ENCODE results near the gene ABCC1. TPM values are rescaled to one million over a fixed set of nuclear protein-coding genes. Genes with fewer than 3 reads are reported as not detected.

Gene ABCC1
- polyA plus RNA-seq, 1 donor from 2014 or later, result 3.0 TPM

DNA sequence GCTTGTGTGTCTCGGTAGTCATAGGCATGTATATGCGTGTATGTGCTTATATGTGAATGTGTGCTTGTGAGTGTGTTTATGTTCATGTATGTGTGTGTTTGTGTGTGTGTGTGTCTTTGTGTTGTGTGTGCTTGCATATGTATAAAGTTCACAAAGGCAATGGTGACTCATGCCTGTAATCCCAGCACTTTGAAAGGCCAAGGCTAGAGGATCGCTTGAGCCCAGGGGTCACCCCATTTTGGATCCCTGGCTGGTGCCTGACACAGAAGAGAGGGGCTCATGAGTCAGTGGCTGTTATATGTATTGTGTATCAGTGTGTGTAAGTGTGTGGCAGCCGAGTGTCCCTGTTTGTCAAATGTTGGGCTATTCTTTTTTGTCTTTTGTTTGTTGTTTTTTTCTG lies 69.3 kb downstream of the ABCC1 start:
- no peaks in the 10 kb centered on the region for H3K9me2 ChIP-seq (ENCODE audit: insufficient read depth, low read length)
- no peaks in the 10 kb centered on the region for H4K20me1 ChIP-seq (ENCODE audit: insufficient read depth)
- H3K9ac ChIP-seq (ENCODE audit: low read length), result no peak overlapping the region
- no peaks in the 10 kb centered on the region for H3F3A ChIP-seq (ENCODE audit: insufficient read depth, low read length, poor library complexity, severe bottlenecking)
- no peaks in the 10 kb centered on the region for H3K36me3 ChIP-seq (ENCODE audit: insufficient read depth, low read length)
- no peak overlapping the region for H3K4me2 ChIP-seq (ENCODE audit: low read length)
- TF ChIP-seq RAD21 (conservative IDR thresholded peaks at IDR 0.05) (no peak), EP300 (conservative IDR thresholded peaks at IDR 0.05; ENCODE audit: poor library complexity, severe bottlenecking) (no peak), TAF1 (IDR thresholded peaks at IDR 0.05; ENCODE audit: low read depth) (no peak), SMC3 (conservative IDR thresholded peaks at IDR 0.05; ENCODE audit: poor library complexity) (no peak), EZH2 (IDR thresholded peaks at IDR 0.05; ENCODE audit: borderline replicate concordance, insufficient read depth, low read length, poor library complexity, severe bottlenecking) (no peak), MXI1 (conservative IDR thresholded peaks at IDR 0.05; ENCODE audit: poor library complexity, severe bottlenecking) (no peak), POLR2AphosphoS5 (IDR thresholded peaks at IDR 0.05) (no peak)
- TF ChIP-seq, protein P1, sequence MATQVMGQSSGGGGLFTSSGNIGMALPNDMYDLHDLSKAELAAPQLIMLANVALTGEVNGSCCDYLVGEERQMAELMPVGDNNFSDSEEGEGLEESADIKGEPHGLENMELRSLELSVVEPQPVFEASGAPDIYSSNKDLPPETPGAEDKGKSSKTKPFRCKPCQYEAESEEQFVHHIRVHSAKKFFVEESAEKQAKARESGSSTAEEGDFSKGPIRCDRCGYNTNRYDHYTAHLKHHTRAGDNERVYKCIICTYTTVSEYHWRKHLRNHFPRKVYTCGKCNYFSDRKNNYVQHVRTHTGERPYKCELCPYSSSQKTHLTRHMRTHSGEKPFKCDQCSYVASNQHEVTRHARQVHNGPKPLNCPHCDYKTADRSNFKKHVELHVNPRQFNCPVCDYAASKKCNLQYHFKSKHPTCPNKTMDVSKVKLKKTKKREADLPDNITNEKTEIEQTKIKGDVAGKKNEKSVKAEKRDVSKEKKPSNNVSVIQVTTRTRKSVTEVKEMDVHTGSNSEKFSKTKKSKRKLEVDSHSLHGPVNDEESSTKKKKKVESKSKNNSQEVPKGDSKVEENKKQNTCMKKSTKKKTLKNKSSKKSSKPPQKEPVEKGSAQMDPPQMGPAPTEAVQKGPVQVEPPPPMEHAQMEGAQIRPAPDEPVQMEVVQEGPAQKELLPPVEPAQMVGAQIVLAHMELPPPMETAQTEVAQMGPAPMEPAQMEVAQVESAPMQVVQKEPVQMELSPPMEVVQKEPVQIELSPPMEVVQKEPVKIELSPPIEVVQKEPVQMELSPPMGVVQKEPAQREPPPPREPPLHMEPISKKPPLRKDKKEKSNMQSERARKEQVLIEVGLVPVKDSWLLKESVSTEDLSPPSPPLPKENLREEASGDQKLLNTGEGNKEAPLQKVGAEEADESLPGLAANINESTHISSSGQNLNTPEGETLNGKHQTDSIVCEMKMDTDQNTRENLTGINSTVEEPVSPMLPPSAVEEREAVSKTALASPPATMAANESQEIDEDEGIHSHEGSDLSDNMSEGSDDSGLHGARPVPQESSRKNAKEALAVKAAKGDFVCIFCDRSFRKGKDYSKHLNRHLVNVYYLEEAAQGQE (IDR thresholded peaks at IDR 0.05; ENCODE audit: borderline replicate concordance), result no peak
- TF ChIP-seq, protein P2, sequence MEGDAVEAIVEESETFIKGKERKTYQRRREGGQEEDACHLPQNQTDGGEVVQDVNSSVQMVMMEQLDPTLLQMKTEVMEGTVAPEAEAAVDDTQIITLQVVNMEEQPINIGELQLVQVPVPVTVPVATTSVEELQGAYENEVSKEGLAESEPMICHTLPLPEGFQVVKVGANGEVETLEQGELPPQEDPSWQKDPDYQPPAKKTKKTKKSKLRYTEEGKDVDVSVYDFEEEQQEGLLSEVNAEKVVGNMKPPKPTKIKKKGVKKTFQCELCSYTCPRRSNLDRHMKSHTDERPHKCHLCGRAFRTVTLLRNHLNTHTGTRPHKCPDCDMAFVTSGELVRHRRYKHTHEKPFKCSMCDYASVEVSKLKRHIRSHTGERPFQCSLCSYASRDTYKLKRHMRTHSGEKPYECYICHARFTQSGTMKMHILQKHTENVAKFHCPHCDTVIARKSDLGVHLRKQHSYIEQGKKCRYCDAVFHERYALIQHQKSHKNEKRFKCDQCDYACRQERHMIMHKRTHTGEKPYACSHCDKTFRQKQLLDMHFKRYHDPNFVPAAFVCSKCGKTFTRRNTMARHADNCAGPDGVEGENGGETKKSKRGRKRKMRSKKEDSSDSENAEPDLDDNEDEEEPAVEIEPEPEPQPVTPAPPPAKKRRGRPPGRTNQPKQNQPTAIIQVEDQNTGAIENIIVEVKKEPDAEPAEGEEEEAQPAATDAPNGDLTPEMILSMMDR (IDR thresholded peaks at IDR 0.05; ENCODE audit: poor library complexity, severe bottlenecking), result no peak
- no peaks in the 10 kb centered on the region for H3K79me2 ChIP-seq (replicated peaks; ENCODE audit: insufficient read depth, low read length)
- H3K27me3 ChIP-seq (ENCODE audit: insufficient read depth, low read depth, low read length), result no peaks in the 10 kb centered on the region
- H3K27ac ChIP-seq (ENCODE audit: low read length), result no peak overlapping the region
- no peak overlapping the region for H3K4me3 ChIP-seq (ENCODE audit: low read length)
- no peaks in the 10 kb centered on the region for H3K9me3 ChIP-seq (ENCODE audit: low read length)
- H2AFZ ChIP-seq (ENCODE audit: low read depth, low read length), result no peak overlapping the region

DNA sequence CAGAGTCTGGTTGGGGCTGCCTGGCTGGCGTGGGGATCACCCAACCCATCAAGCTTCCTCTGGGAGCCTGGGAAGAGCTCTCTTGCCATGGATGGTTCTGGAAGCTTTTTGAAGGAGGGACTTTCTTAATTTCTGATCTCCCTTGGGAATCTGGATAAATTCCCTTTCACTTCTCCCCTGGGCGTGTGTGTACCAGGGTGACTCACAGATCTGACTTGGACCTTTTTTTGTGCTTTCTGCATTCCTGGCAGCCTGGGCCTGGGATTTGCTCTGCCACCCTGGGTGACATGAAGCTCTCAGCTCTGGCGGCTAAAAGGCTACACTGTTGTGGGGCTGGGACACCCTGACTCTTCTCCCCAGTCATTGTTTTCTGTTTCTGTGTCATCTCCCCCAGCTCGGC lies 70.1 kb downstream of the ABCC1 start:
- H4K20me1 ChIP-seq (ENCODE audit: insufficient read depth), result no peaks in the 10 kb centered on the region
- TF ChIP-seq EZH2 (IDR thresholded peaks at IDR 0.05; ENCODE audit: borderline replicate concordance, insufficient read depth, low read length, poor library complexity, severe bottlenecking), result no peak
- TF ChIP-seq, protein P1 (IDR thresholded peaks at IDR 0.05; ENCODE audit: borderline replicate concordance), result no peak
- no peak for TF ChIP-seq TAF1 (IDR thresholded peaks at IDR 0.05; ENCODE audit: low read depth)
- TF ChIP-seq POLR2AphosphoS5 (IDR thresholded peaks at IDR 0.05), result no peak
- no peak for TF ChIP-seq SMC3 (conservative IDR thresholded peaks at IDR 0.05; ENCODE audit: poor library complexity)
- TF ChIP-seq RAD21 (conservative IDR thresholded peaks at IDR 0.05), result no peak
- TF ChIP-seq EP300 (conservative IDR thresholded peaks at IDR 0.05; ENCODE audit: poor library complexity, severe bottlenecking), result no peak
- TF ChIP-seq, protein P2 (IDR thresholded peaks at IDR 0.05; ENCODE audit: poor library complexity, severe bottlenecking), result no peak
- TF ChIP-seq MXI1 (conservative IDR thresholded peaks at IDR 0.05; ENCODE audit: poor library complexity, severe bottlenecking), result no peak
- no peaks in the 10 kb centered on the region for H3K79me2 ChIP-seq (replicated peaks; ENCODE audit: insufficient read depth, low read length)
- H3K36me3 ChIP-seq (ENCODE audit: insufficient read depth, low read length), result no peaks in the 10 kb centered on the region
- H3K4me3 ChIP-seq (ENCODE audit: low read length), result no peak overlapping the region
- H3K9me2 ChIP-seq (ENCODE audit: insufficient read depth, low read length), result no peaks in the 10 kb centered on the region
- no peaks in the 10 kb centered on the region for H3K27me3 ChIP-seq (ENCODE audit: insufficient read depth, low read depth, low read length)
- H3F3A ChIP-seq (ENCODE audit: insufficient read depth, low read length, poor library complexity, severe bottlenecking), result no peaks in the 10 kb centered on the region
- no peak overlapping the region for H3K27ac ChIP-seq (ENCODE audit: low read length)
- H3K9me3 ChIP-seq (ENCODE audit: low read length), result no peaks in the 10 kb centered on the region
- H3K4me2 ChIP-seq (ENCODE audit: low read length), result no peak overlapping the region
- H2AFZ ChIP-seq (ENCODE audit: low read depth, low read length), result no peak overlapping the region
- no peak overlapping the region for H3K9ac ChIP-seq (ENCODE audit: low read length)
